Measurements from ENCODE around the gene VSTM2B.

Gene VSTM2B

GRCh38 chr19:29504454-29504853, 21.3 kb upstream of the VSTM2B start:
- TF ChIP-seq, protein P1, sequence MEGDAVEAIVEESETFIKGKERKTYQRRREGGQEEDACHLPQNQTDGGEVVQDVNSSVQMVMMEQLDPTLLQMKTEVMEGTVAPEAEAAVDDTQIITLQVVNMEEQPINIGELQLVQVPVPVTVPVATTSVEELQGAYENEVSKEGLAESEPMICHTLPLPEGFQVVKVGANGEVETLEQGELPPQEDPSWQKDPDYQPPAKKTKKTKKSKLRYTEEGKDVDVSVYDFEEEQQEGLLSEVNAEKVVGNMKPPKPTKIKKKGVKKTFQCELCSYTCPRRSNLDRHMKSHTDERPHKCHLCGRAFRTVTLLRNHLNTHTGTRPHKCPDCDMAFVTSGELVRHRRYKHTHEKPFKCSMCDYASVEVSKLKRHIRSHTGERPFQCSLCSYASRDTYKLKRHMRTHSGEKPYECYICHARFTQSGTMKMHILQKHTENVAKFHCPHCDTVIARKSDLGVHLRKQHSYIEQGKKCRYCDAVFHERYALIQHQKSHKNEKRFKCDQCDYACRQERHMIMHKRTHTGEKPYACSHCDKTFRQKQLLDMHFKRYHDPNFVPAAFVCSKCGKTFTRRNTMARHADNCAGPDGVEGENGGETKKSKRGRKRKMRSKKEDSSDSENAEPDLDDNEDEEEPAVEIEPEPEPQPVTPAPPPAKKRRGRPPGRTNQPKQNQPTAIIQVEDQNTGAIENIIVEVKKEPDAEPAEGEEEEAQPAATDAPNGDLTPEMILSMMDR (IDR thresholded peaks at IDR 0.05): no peak

DNA sequence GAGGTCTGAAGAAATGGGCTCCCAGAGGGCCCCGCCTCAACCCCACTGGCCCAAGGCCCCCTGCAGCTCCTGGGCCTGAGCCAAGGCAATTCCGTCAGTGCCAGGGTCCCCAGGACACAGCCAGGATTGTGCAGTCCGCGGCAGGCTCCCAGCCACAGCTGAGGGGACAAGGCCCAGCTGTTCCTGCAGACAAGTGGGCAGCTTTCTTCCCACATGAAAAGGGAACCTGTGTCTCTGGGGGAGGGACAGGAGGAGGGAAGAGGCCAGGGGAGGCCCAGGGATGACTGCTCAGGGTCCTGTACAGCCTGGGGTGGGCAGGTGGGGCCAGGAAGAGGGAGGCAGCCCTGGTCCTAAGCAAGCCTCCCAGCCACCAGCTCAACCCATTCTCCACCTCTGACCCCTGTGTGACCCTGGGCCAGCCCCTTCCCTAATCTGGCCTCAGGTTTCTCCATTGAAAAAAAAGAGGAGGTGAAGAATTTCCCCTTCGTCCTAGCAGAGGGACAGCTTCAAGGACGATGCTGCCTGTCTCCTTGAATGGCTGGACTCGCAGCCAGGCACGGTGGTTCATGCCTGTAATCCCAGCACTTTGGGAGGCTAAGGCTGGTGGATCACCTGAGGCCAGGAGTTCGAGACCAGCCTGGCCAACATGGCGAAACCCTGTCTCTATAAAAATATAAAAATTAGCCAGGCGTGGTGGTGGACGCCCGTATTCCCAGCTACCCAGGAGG, 20.5 kb upstream of the VSTM2B start:
- TF ChIP-seq, protein P1 (IDR thresholded peaks at IDR 0.05): no peak

DNA sequence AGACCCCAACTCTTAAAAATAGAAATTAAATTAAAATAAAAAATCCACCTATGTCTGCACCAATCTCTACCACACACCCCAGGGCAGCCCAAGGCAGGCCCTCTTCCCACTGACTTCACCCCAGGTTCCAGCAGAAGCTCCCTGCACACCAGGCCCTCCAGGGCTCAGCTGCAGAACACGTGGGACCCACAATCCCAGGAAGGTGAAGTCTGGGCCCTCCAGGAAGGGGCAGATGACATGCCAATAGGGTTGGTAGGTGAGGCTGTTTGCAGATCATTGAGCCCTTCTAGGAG, 19.2 kb upstream of the VSTM2B start:
- TF ChIP-seq, protein P1 (IDR thresholded peaks at IDR 0.05): no peak

DNA sequence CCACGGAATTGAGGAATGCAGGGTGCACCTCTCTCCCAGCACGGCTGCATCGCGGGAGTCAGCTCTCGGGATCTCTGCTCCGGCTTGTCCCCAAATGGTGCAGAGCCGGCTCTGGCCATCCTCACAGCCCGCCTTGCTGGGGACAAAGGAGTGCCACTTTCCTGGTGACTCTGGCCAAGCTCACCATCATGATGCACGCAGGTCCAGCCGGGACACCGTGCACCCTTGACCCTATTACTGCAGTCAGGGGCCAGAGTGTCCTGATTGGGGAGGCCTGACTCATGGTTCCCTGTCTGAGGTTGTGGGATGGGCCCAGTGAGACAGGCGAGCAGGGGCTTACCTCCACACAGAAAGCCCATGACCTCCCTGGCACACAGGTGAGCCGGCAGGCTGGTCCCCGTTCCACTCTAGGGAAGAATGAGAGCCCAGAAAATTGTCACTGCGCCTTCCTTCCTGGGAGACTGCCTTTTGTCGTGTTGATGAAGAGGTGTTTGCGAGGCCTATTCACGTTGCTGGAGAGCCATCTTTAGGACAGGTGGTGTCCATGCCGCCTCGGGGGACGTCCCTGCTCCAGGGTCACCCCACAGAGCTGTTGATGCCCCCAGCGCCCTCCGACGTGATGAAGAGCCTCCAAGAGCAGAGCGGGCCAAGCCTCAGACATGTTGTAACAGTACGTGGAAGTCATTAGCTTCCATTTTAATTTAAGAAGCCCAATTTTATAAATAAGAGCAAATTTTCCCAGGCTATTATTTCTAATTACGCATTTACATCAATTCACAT, 18.5 kb upstream of the VSTM2B start:
- TF ChIP-seq, protein P1 (IDR thresholded peaks at IDR 0.05): no peak

- TF ChIP-seq, protein P1 (IDR thresholded peaks at IDR 0.05): no peak
These were observed 17.6 kb upstream of the VSTM2B start for GRCh38 chr19:29508181-29508580.

DNA sequence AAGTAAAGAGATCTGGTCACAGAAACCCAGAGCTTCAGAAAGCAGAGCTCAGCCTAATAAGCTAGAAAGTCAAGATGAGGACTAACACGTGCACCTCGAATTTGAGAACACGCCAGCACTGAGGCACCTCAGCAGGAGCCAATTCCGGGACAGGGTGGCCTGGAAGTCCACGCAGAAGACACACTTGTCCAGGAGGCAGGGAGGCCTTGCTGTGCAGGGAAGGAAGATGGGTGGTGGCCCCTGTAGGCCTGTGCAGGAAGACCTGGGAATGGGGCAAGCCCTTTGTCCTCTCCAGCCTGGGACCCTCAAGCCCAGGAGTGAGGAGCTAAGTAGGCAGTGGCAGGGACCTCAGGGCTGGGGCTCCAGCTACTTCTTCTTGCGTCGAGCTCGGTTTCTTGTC, 16.3 kb upstream of the VSTM2B start:
- TF ChIP-seq, protein P1 (IDR thresholded peaks at IDR 0.05): no peak

- TF ChIP-seq, protein P1 (IDR thresholded peaks at IDR 0.05): no peak
These were observed 15.0 kb upstream of the VSTM2B start for GRCh38 chr19:29510701-29511265.

Data from LNCAP (cell line).